Measurements from ENCODE around the gene SNRPD1. TPM values are rescaled to one million over a fixed set of nuclear protein-coding genes. Genes with fewer than 3 reads are reported as not detected.
"Not testable (repeated sequence)": the region's sequence is repeated elsewhere in the genome, so short reads cannot be mapped to it uniquely, and the experiment has no call there.

The SNRPD1 gene
- polyA plus RNA-seq, 1 experiment: 43.5 TPM

GRCh38 chr18:21600526-21601410 lies 11.3 kb upstream of the SNRPD1 start, which contains the start of gene ESCO1:
ESCO1 (minus strand) TSS chr18:21600704; CDS start chr18:21574843, 25,861 bp downstream.
- ChIA-PET CTCF (interaction anchor here (0.5 to 8.3 kb wide), 77 partner anchors 11 to 1920 kb away, joined by 3 to 138 read pairs (median 4); partner anchors contain the start of genes ABHD3 and SNRPD1), POLR2A (interaction anchor here (1.0 to 1.9 kb wide), 6 partner anchors 9 to 548 kb away, joined by 3 to 15 read pairs (median 5); partner anchors contain the start of genes MIB1 and SNRPD1)
- no peaks in the 10 kb centered on the region for H3K27me3 ChIP-seq (ENCODE audit: control insufficient read depth, insufficient read depth, low read length)
- peak within 1 kb of the TSS; percentile 99 for H3K4me3 ChIP-seq (ENCODE audit: low read depth, low read length)
- peak; percentile 72 for TF ChIP-seq CTCF (IDR thresholded peaks at IDR 0.05; ENCODE audit: low read depth, low read length)
- H3K9me3 ChIP-seq (ENCODE audit: control insufficient read depth, insufficient read depth, low read length): peaks cover 6% of the 10 kb centered on the region; the same call in 1 of the 2 replicates
- H3K27ac ChIP-seq (ENCODE audit: low read depth, low read length): peak within 1 kb of the TSS; percentile 97
- DNase-seq (ENCODE audit: low read depth, low spot score): peak; percentile 95

GRCh38 chr18:21602299-21602587 lies 9.9 kb upstream of the SNRPD1 start:
- Histone ChIP-seq H3K4me3 (ENCODE audit: low read depth, low read length) (no peak overlapping the region), H3K27me3 (ENCODE audit: control insufficient read depth, insufficient read depth, low read length) (no peaks in the 10 kb centered on the region), H3K9me3 (ENCODE audit: control insufficient read depth, insufficient read depth, low read length) (peaks cover 6% of the 10 kb centered on the region; the same call in 1 of the 2 replicates), H3K27ac (ENCODE audit: low read depth, low read length) (no peak overlapping the region)
- DNase-seq (ENCODE audit: low read depth, low spot score): no peak
- POLR2A ChIA-PET: interaction anchor here (1.1 kb wide), 1 partner anchor 13 kb away, joined by 3 read pairs; no protein-coding TSS in a partner anchor
- TF ChIP-seq CTCF (IDR thresholded peaks at IDR 0.05; ENCODE audit: low read depth, low read length): no peak
- CTCF ChIA-PET: interaction anchor here (0.7 to 8.3 kb wide), 4 partner anchors 9 to 1375 kb away, joined by 3 to 138 read pairs (median 12); partner anchors contain the start of gene SNRPD1

GRCh38 chr18:21604671-21605070 lies 7.4 kb upstream of the SNRPD1 start:
- no peak for DNase-seq (ENCODE audit: low read depth, low spot score)
- Histone ChIP-seq H3K4me3 (ENCODE audit: low read depth, low read length) (no peak overlapping the region), H3K9me3 (ENCODE audit: control insufficient read depth, insufficient read depth, low read length) (peaks cover 6% of the 10 kb centered on the region; the same call in 1 of the 2 replicates), H3K27ac (ENCODE audit: low read depth, low read length) (no peak overlapping the region), H3K27me3 (ENCODE audit: control insufficient read depth, insufficient read depth, low read length) (no peaks in the 10 kb centered on the region)
- TF ChIP-seq CTCF (IDR thresholded peaks at IDR 0.05; ENCODE audit: low read depth, low read length): no peak
- ChIA-PET CTCF (no interaction called here), POLR2A (no interaction called here)

GRCh38 chr18:21605213-21605612 lies 6.9 kb upstream of the SNRPD1 start:
- POLR2A ChIA-PET: no interaction called here
- H3K4me3 ChIP-seq (ENCODE audit: low read depth, low read length): no peak overlapping the region
- no peaks in the 10 kb centered on the region for H3K27me3 ChIP-seq (ENCODE audit: control insufficient read depth, insufficient read depth, low read length)
- peaks cover 2% of the 10 kb centered on the region; the same call in 1 of the 2 replicates for H3K9me3 ChIP-seq (ENCODE audit: control insufficient read depth, insufficient read depth, low read length)
- no peak for DNase-seq (ENCODE audit: low read depth, low spot score)
- TF ChIP-seq CTCF (IDR thresholded peaks at IDR 0.05; ENCODE audit: low read depth, low read length): no peak
- H3K27ac ChIP-seq (ENCODE audit: low read depth, low read length): no peak overlapping the region
- CTCF ChIA-PET: no interaction called here

GRCh38 chr18:21611401-21612124 lies 551 bp upstream of the SNRPD1 start:
- not testable (repeated sequence) for DNase-seq (ENCODE audit: low read depth, low spot score); H3K27me3 ChIP-seq (ENCODE audit: control insufficient read depth, insufficient read depth, low read length); H3K9me3 ChIP-seq (ENCODE audit: control insufficient read depth, insufficient read depth, low read length)
- H3K4me3 ChIP-seq (ENCODE audit: low read depth, low read length): peak overlapping the region; percentile 91
- peak overlapping the region; percentile 43 for H3K27ac ChIP-seq (ENCODE audit: low read depth, low read length)
- ChIA-PET CTCF (interaction anchor here (0.6 to 7.1 kb wide), 14 partner anchors 12 to 533 kb away, joined by 3 to 138 read pairs (median 4); partner anchors contain the start of gene ESCO1), POLR2A (interaction anchor here (0.7 to 1.6 kb wide), 2 partner anchors 10 to 11 kb away, joined by 3 to 7 read pairs; partner anchors contain the start of gene ESCO1)

- H3K4me3 ChIP-seq (ENCODE audit: low read depth, low read length); H3K27ac ChIP-seq (ENCODE audit: low read depth, low read length); DNase-seq (ENCODE audit: low read depth, low spot score); H3K27me3 ChIP-seq (ENCODE audit: control insufficient read depth, insufficient read depth, low read length); H3K9me3 ChIP-seq (ENCODE audit: control insufficient read depth, insufficient read depth, low read length): not testable (repeated sequence)
- POLR2A ChIA-PET: interaction anchor here (0.6 kb wide), 1 partner anchor 10 kb away, joined by 3 read pairs; the partner anchor contains the start of gene SNRPD1
- CTCF ChIA-PET: interaction anchor here (0.6 to 2.4 kb wide), 2 partner anchors 21 to 24 kb away, joined by 3 to 10 read pairs; partner anchors contain the start of gene ESCO1
These were observed 9.5 kb downstream of the SNRPD1 start for GRCh38 chr18:21621640-21622039.

All from AG04450 (cell line).